ENCODE data around the gene GIMAP8. TPM values are rescaled to one million over a fixed set of nuclear protein-coding genes. Genes with fewer than 3 reads are reported as not detected.

Gene GIMAP8
- total RNA-seq, 3 donors from 2014 or later, result 7.2 to 11.5 (median 10.4) TPM

GRCh38 chr7:150415161-150416153 lies 35.0 kb upstream of the GIMAP8 start:
- Histone ChIP-seq H3K4me1 (no peaks in the 10 kb centered on the region), H3K9me3 (no peaks in the 10 kb centered on the region), H3K36me3 (no peaks in the 10 kb centered on the region), H3K27ac (no peak overlapping the region), H3K4me3 (no peak overlapping the region), H3K27me3 (no peaks in the 10 kb centered on the region)
- TF ChIP-seq CTCF (IDR thresholded peaks at IDR 0.05), result no peak
- intact Hi-C loops (cut with DNase I; ENCODE audit: low total_unique reads), result no loop called here
- peak in 1 of 2 donors; percentile 13 for DNase-seq (ENCODE audit: low spot score in 2 of 2)

- intact Hi-C loops (cut with DNase I; ENCODE audit: low total_unique reads), result no loop called here
- Histone ChIP-seq H3K4me1 (no peaks in the 10 kb centered on the region), H3K36me3 (no peaks in the 10 kb centered on the region), H3K4me3 (no peak overlapping the region), H3K27me3 (no peaks in the 10 kb centered on the region), H3K27ac (no peak overlapping the region), H3K9me3 (no peaks in the 10 kb centered on the region)
- DNase-seq (ENCODE audit: low spot score in 2 of 2), result peak in 1 of 2 donors; percentile 7
- TF ChIP-seq CTCF (IDR thresholded peaks at IDR 0.05) (no peak), POLR2AphosphoS5 (IDR thresholded peaks at IDR 0.05) (no peak), POLR2A (IDR thresholded peaks at IDR 0.05) (no peak)
Observed at GRCh38 chr7:150417239-150417638, 33.2 kb upstream of the GIMAP8 start.

- no peak for TF ChIP-seq POLR2A (IDR thresholded peaks at IDR 0.05)
- TF ChIP-seq POLR2AphosphoS5 (IDR thresholded peaks at IDR 0.05), result no peak
- no peak for TF ChIP-seq CTCF (IDR thresholded peaks at IDR 0.05)
- intact Hi-C loops (cut with DNase I; ENCODE audit: low total_unique reads), result no loop called here
- DNase-seq (ENCODE audit: low spot score in 2 of 2), result peak in 1 of 2 donors; percentile 7
Observed at GRCh38 chr7:150417863-150418262, 32.6 kb upstream of the GIMAP8 start.

GRCh38 chr7:150420242-150420641 lies 30.2 kb upstream of the GIMAP8 start:
- DNase-seq (ENCODE audit: low spot score in 2 of 2), result no peak
- H3K9me3 ChIP-seq, result no peaks in the 10 kb centered on the region
- H3K36me3 ChIP-seq, result no peaks in the 10 kb centered on the region
- H3K27me3 ChIP-seq, result no peaks in the 10 kb centered on the region
- intact Hi-C loops (cut with DNase I; ENCODE audit: low total_unique reads), result no loop called here
- H3K27ac ChIP-seq, result no peak overlapping the region
- H3K4me1 ChIP-seq, result no peaks in the 10 kb centered on the region
- no peak for TF ChIP-seq POLR2A (IDR thresholded peaks at IDR 0.05)
- no peak for TF ChIP-seq CTCF (IDR thresholded peaks at IDR 0.05)
- TF ChIP-seq POLR2AphosphoS5 (IDR thresholded peaks at IDR 0.05), result no peak
- no peak overlapping the region for H3K4me3 ChIP-seq

More at GRCh38 chr7:150417863-150418262, 32.6 kb upstream of the GIMAP8 start:
- Histone ChIP-seq H3K4me1 (no peaks in the 10 kb centered on the region), H3K9me3 (no peaks in the 10 kb centered on the region), H3K27ac (no peak overlapping the region), H3K4me3 (no peak overlapping the region), H3K27me3 (no peaks in the 10 kb centered on the region), H3K36me3 (no peaks in the 10 kb centered on the region)

GRCh38 chr7:150420987-150421674 lies 29.3 kb upstream of the GIMAP8 start:
- DNase-seq (ENCODE audit: low spot score in 2 of 2), result peak; percentile 59 to 84
- intact Hi-C loops (cut with DNase I; ENCODE audit: low total_unique reads), result no loop called here
- Histone ChIP-seq H3K36me3 (no peaks in the 10 kb centered on the region), H3K27ac (no peak overlapping the region), H3K27me3 (no peaks in the 10 kb centered on the region), H3K4me3 (no peak overlapping the region), H3K9me3 (no peaks in the 10 kb centered on the region), H3K4me1 (no peaks in the 10 kb centered on the region)
- TF ChIP-seq CTCF (IDR thresholded peaks at IDR 0.05), result peak; percentile 56 to 81 (median 80)
- no peak for TF ChIP-seq POLR2A (IDR thresholded peaks at IDR 0.05)
- no peak for TF ChIP-seq POLR2AphosphoS5 (IDR thresholded peaks at IDR 0.05)
